Endothelial cell of umbilical vein (primary cell): ENCODE data around the gene SIVA1.

Source experiments
- EZH2 ChIP-seq: IDR thresholded peaks from 2 replicates; pipeline ENCODE4 v1.6.1; 2012; ENCODE audit warnings: borderline replicate concordance, low read depth, mild to moderate bottlenecking, moderate library complexity, low read length, inconsistent platforms; ENCODE audit not compliant: severe bottlenecking
- GATA2 ChIP-seq: IDR thresholded peaks from 2 replicates; pipeline ENCODE4 v1.7.0; 2011; ENCODE audit warnings: low read depth, mild to moderate bottlenecking, moderate library complexity, mixed read lengths, low read length; ENCODE audit not compliant: insufficient read length, insufficient read depth
- JUN ChIP-seq: IDR thresholded peaks from 2 replicates; pipeline ENCODE4 v1.6.1; 2011; ENCODE audit warnings: borderline replicate concordance, low read depth; ENCODE audit not compliant: insufficient read length, insufficient read depth
- POLR2A ChIP-seq: IDR thresholded peaks from 2 replicates; pipeline ENCODE4 v1.6.1; 2012; ENCODE audit warnings: low read depth, mild to moderate bottlenecking, control low read depth, low read length
- POLR2AphosphoS5 ChIP-seq: IDR thresholded peaks from 2 replicates; pipeline ENCODE4 v1.6.1; 2012; ENCODE audit warnings: low read depth, mild to moderate bottlenecking, control low read depth, low read length, moderate library complexity; ENCODE audit not compliant: insufficient read depth
- TF ChIP-seq, protein P1 (sequence below), 2 donors: IDR thresholded peaks; 1 replicate in 1 of 2; 2 replicates in 1 of 2; pipeline ENCODE4 v1.5.1; 2011; ENCODE audit warnings: low read length in 2 of 2, mild to moderate bottlenecking in 2 of 2, moderate library complexity in 2 of 2, control low read depth in 1 of 2, inconsistent platforms in 1 of 2, low read depth in 1 of 2; ENCODE audit not compliant: insufficient read depth in 1 of 2; ENCODE audit errors: extremely low read depth in 1 of 2

- TF ChIP-seq POLR2AphosphoS5 (no peak), POLR2A (no peak), JUN (no peak), EZH2 (no peak), GATA2 (no peak)
- TF ChIP-seq, protein P1, sequence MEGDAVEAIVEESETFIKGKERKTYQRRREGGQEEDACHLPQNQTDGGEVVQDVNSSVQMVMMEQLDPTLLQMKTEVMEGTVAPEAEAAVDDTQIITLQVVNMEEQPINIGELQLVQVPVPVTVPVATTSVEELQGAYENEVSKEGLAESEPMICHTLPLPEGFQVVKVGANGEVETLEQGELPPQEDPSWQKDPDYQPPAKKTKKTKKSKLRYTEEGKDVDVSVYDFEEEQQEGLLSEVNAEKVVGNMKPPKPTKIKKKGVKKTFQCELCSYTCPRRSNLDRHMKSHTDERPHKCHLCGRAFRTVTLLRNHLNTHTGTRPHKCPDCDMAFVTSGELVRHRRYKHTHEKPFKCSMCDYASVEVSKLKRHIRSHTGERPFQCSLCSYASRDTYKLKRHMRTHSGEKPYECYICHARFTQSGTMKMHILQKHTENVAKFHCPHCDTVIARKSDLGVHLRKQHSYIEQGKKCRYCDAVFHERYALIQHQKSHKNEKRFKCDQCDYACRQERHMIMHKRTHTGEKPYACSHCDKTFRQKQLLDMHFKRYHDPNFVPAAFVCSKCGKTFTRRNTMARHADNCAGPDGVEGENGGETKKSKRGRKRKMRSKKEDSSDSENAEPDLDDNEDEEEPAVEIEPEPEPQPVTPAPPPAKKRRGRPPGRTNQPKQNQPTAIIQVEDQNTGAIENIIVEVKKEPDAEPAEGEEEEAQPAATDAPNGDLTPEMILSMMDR (IDR thresholded peaks at IDR 0.05; ENCODE audit: extremely low read depth in 1 of 2, insufficient read depth in 1 of 2, low read depth in 1 of 2, low read length in 2 of 2) = no peak
These were observed 27.0 kb downstream of the SIVA1 start for GRCh38 chr14:104779776-104780512.
